K562 (cell line): Measurements from ENCODE around the gene STX1B. TPM values are rescaled to one million over a fixed set of nuclear protein-coding genes. Genes with fewer than 3 reads are reported as not detected.

Source experiments
- CBX5 ChIP-seq: IDR thresholded peaks from 2 replicates; pipeline ENCODE4 v1.6.1; 2014; ENCODE audit warnings: low read depth, borderline replicate concordance
- CEBPG ChIP-seq, 3 experiments: fragments of 200-800 bp in 1 of 3; sonication (Bioruptor generic) in 1 of 3; sonication (generic) in 1 of 3; formaldehyde crosslinking in 1 of 3; IDR thresholded peaks in 2 of 3; conservative IDR thresholded peaks in 1 of 3; 2 replicates each; pipeline versions ENCODE4 v1.6.1 to v1.8.0; 2016 to 2022; ENCODE audit warnings: missing compliant biosample characterization in 2 of 3, missing genetic modification characterization in 2 of 3, mild to moderate bottlenecking in 1 of 3, missing genetic modification reagents in 1 of 3
- ESRRB ChIP-seq: fragments of 250-450 bp; sonication (Bioruptor Pico); IDR thresholded peaks from 2 replicates; pipeline ENCODE4 v1.5.0; 2020; ENCODE audit warnings: mild to moderate bottlenecking, moderate library complexity, borderline replicate concordance
- ETV5 ChIP-seq: sonication (generic); formaldehyde crosslinking; IDR thresholded peaks from 2 replicates; pipeline ENCODE4 v1.4.0; 2020; ENCODE audit warnings: low read depth, mild to moderate bottlenecking, missing genetic modification reagents
- ILF3 ChIP-seq: fragments of 450-650 bp; IDR thresholded peaks from 2 replicates; pipeline ENCODE4 v1.6.1; 2018; ENCODE audit warnings: antibody characterized with exemption, mild to moderate bottlenecking, moderate library complexity, borderline replicate concordance
- JUND ChIP-seq, 2 experiments: IDR thresholded peaks; 2 replicates in 1 of 2; 3 replicates in 1 of 2; pipeline ENCODE4 v1.6.1; 2011; ENCODE audit warnings: borderline replicate concordance in 2 of 2, low read depth in 2 of 2, low read length in 2 of 2, improper control_type of control experiment in 1 of 2, missing biosample characterization in 1 of 2, missing genetic modification characterization in 1 of 2, missing genetic modification reagents in 1 of 2
- MEF2D ChIP-seq: conservative IDR thresholded peaks from 2 replicates; pipeline ENCODE4 v1.6.1; 2016; ENCODE audit warnings: low read depth, missing genetic modification characterization, missing compliant biosample characterization
- MYNN ChIP-seq, 2 experiments: sonication (generic); formaldehyde crosslinking in 1 of 2; IDR thresholded peaks; 2 replicates each; pipeline versions ENCODE4 v1.5.0 to v1.6.1; 2016 to 2020; ENCODE audit warnings: antibody characterized with exemption in 1 of 2, missing genetic modification reagents in 1 of 2
- NCOA1 ChIP-seq: fragments of 450-650 bp; IDR thresholded peaks from 2 replicates; pipeline ENCODE4 v1.6.1; 2016; ENCODE audit warnings: low read depth
- NUFIP1 ChIP-seq: fragments of 450-650 bp; IDR thresholded peaks from 2 replicates; pipeline ENCODE4 v1.6.1; 2018; ENCODE audit not compliant: partially characterized antibody
- RFX7 ChIP-seq: fragments of 250-450 bp; sonication (Bioruptor Pico); IDR thresholded peaks from 2 replicates; pipeline ENCODE4 v1.5.1; 2021; ENCODE audit warnings: mild to moderate bottlenecking
- SMC3 ChIP-seq: conservative IDR thresholded peaks from 2 replicates; pipeline ENCODE4 v1.6.1; 2011; ENCODE audit warnings: low read depth, low read length, improper control_type of control experiment; ENCODE audit not compliant: insufficient read depth
- SREBF2 ChIP-seq: sonication (generic); formaldehyde crosslinking; IDR thresholded peaks from 2 replicates; pipeline ENCODE4 v1.4.0; 2020; ENCODE audit warnings: mild to moderate bottlenecking, missing genetic modification reagents
- ZNF174 ChIP-seq: fragments of 250-450 bp; sonication (Bioruptor Pico); IDR thresholded peaks from 2 replicates; pipeline ENCODE4 v1.4.0; 2020; ENCODE audit warnings: mild to moderate bottlenecking
- ZNF24 ChIP-seq: fragments of 450-650 bp; IDR thresholded peaks from 2 replicates; pipeline ENCODE4 v1.6.1; 2016
- ZNF592 ChIP-seq: fragments of 450-650 bp; IDR thresholded peaks from 2 replicates; pipeline ENCODE4 v1.6.1; 2017; ENCODE audit warnings: antibody characterized with exemption, mild to moderate bottlenecking
- polyA plus RNA-seq, 8 experiments: library from polyadenylated mRNA; depleted of rRNA in 4 of 8; stranded (reverse) in 5 of 8; unstranded in 3 of 8; fragments of >200 nt; fragmentation: Nextera tagmentation in 2 of 8; fragmentation: Illumina TruSeq in 1 of 8; extraction: Ambion mirVana in 2 of 8; extraction: Trizol in 1 of 8; gene quantifications; 2 replicates each; pipeline versions ENCODE4 v1.2.1 to v1.2.3, GENCODE V29; 2011 to 2014; ENCODE audit warnings: inconsistent platforms in 1 of 8, missing spikeins in 1 of 8
- total RNA-seq, 7 experiments: library from RNA; depleted of rRNA in 6 of 7; stranded (reverse); fragments of >200 nt in 6 of 7; fragmentation: Illumina TruSeq in 2 of 7; extraction: Trizol in 2 of 7; gene quantifications; 2 replicates each; pipeline versions ENCODE4 v1.2.1 to v1.2.3, GENCODE V29; 2011 to 2021; ENCODE audit warnings: low replicate concordance in 1 of 7
- TF ChIP-seq, protein P1 (sequence below): sonication (generic); IDR thresholded peaks from 2 replicates; pipeline ENCODE4 v1.6.1; 2016
- TF ChIP-seq, protein P2 (sequence below): fragments of 250-450 bp; sonication (Bioruptor Pico); IDR thresholded peaks from 2 replicates; pipeline ENCODE4 v1.9.0; 2021; ENCODE audit warnings: mild to moderate bottlenecking

The STX1B gene
- total and polyA plus RNA-seq, 9 of the 15 experiments (the other 6 are each of a cell fraction or from before 2014, with no cell fraction given): 0.07 to 2.5 (median 0.86) TPM

GRCh38 chr16:31032736-31033708 lies 22.6 kb upstream of the STX1B start, which contains the start of gene STX4 (continued):
- TF ChIP-seq JUND (IDR thresholded peaks at IDR 0.05; ENCODE audit: borderline replicate concordance, low read depth, low read length) (peak; percentile 87), JUND (tag; IDR thresholded peaks at IDR 0.05; ENCODE audit: borderline replicate concordance, low read depth, low read length) (peak; percentile 88; the same call in 2 of the 3 replicates), RFX7 (no peak), ESRRB (no peak), NUFIP1 (no peak), CEBPG (CRISPR knock-in tag; IDR thresholded peaks at IDR 0.05) (peak; percentile 78), CEBPG (tag; conservative IDR thresholded peaks at IDR 0.05 in 1 of 2, IDR thresholded peaks at IDR 0.05 in 1 of 2) (no peak), SREBF2 (CRISPR knock-in tag) (no peak), MEF2D (tag) (0 out of 2 replicates have a peak, but pooled peaks have one; percentile 53), ETV5 (CRISPR knock-in tag) (peak; percentile 65; the same call in 1 of the 2 replicates), ZNF174 (no peak), CBX5 (no peak), ZNF592 (peak; percentile 95), MYNN (IDR thresholded peaks at IDR 0.05) (peak; percentile 34; the same call in 1 of the 2 replicates), MYNN (CRISPR knock-in tag; IDR thresholded peaks at IDR 0.05) (no peak), NCOA1 (peak; percentile 98), ILF3 (no peak), SMC3 (0 out of 2 replicates have a peak, but pooled peaks have one; percentile 11), ZNF24 (0 out of 2 replicates have a peak, but pooled peaks have one; percentile 7)
- TF ChIP-seq, protein P1, sequence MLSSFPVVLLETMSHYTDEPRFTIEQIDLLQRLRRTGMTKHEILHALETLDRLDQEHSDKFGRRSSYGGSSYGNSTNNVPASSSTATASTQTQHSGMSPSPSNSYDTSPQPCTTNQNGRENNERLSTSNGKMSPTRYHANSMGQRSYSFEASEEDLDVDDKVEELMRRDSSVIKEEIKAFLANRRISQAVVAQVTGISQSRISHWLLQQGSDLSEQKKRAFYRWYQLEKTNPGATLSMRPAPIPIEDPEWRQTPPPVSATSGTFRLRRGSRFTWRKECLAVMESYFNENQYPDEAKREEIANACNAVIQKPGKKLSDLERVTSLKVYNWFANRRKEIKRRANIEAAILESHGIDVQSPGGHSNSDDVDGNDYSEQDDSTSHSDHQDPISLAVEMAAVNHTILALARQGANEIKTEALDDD: no peak
- TF ChIP-seq, protein P2, sequence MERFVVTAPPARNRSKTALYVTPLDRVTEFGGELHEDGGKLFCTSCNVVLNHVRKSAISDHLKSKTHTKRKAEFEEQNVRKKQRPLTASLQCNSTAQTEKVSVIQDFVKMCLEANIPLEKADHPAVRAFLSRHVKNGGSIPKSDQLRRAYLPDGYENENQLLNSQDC: no peak
